Ovary (tissue), 3 donors: ENCODE data around the gene PCF11.

ENCODE experiments used
- CTCF ChIP-seq, 3 donors: fragments of 450-650 bp in 2 of 3; fragments of 200-600 bp in 1 of 3; IDR thresholded peaks; one replicate each; pipeline versions ENCODE4 v1.5.1 to v1.8.0; 2016 to 2022; ENCODE audit warnings: antibody characterized with exemption in 3 of 3, mild to moderate bottlenecking in 1 of 3
- POLR2A ChIP-seq: fragments of 450-650 bp; IDR thresholded peaks from one replicate; pipeline ENCODE4 v1.6.1; 2017; ENCODE audit warnings: antibody characterized with exemption, mild to moderate bottlenecking, moderate library complexity
- donor health status: DM: no; HTN: no; CAD: no.

GRCh38 chr11:83168756-83169155, 11.8 kb downstream of the PCF11 start:
- TF ChIP-seq CTCF (IDR thresholded peaks at IDR 0.05) (no peak), POLR2A (no peak)
